ENCODE results near the gene TEX11. TPM values are rescaled to one million over a fixed set of nuclear protein-coding genes. Genes with fewer than 3 reads are reported as not detected.
"Not testable (repeated sequence)": the region's sequence is repeated elsewhere in the genome, so short reads cannot be mapped to it uniquely, and the experiment has no call there.

Gene TEX11
- total RNA-seq, 1 donor from 2014 or later = not detected

GRCh38 chrX:70605352-70605751 is 303.2 kb downstream of the TEX11 start:
- no peak for DNase-seq (ENCODE audit: low read depth in 2 of 2)

- peak in 1 of 2 donors; percentile 47 for DNase-seq (ENCODE audit: low read depth in 2 of 2)
Observed at GRCh38 chrX:70592091-70592490, 316.4 kb downstream of the TEX11 start.

- not testable (repeated sequence) for DNase-seq (ENCODE audit: low read depth in 2 of 2)
Observed at GRCh38 chrX:70587158-70587557, 321.4 kb downstream of the TEX11 start.

GRCh38 chrX:70577442-70577841 is 331.1 kb downstream of the TEX11 start:
- no peak for DNase-seq (ENCODE audit: low read depth in 2 of 2)

GRCh38 chrX:70569922-70570576 is 338.5 kb downstream of the TEX11 start:
- DNase-seq (ENCODE audit: low read depth in 2 of 2) = not testable (repeated sequence)

- no peak for DNase-seq (ENCODE audit: low read depth in 2 of 2)
Observed at GRCh38 chrX:70554948-70555347, 353.6 kb downstream of the TEX11 start.

GRCh38 chrX:70554523-70554922 is 354.0 kb downstream of the TEX11 start:
- DNase-seq (ENCODE audit: low read depth in 2 of 2) = no peak

- DNase-seq (ENCODE audit: low read depth in 2 of 2) = peak; percentile 22 to 31
Observed at GRCh38 chrX:70554081-70554480, 354.4 kb downstream of the TEX11 start.

GRCh38 chrX:70553516-70553915 is 355.0 kb downstream of the TEX11 start:
- DNase-seq (ENCODE audit: low read depth in 2 of 2) = no peak

- no peak for DNase-seq (ENCODE audit: low read depth in 2 of 2)
Observed at GRCh38 chrX:70552130-70552704, 356.3 kb downstream of the TEX11 start.

GRCh38 chrX:70549429-70549828 is 359.1 kb downstream of the TEX11 start:
- no peak for DNase-seq (ENCODE audit: low read depth in 2 of 2)

- peak in 1 of 2 donors; percentile 37 for DNase-seq (ENCODE audit: low read depth in 2 of 2)
Observed at GRCh38 chrX:70535198-70535597, 373.3 kb downstream of the TEX11 start.

- DNase-seq (ENCODE audit: low read depth in 2 of 2) = no peak
Observed at GRCh38 chrX:70527610-70528345, 380.7 kb downstream of the TEX11 start.

GRCh38 chrX:70527053-70527452 is 381.5 kb downstream of the TEX11 start:
- no peak for DNase-seq (ENCODE audit: low read depth in 2 of 2)

GRCh38 chrX:70525733-70526132 is 382.8 kb downstream of the TEX11 start:
- no peak for DNase-seq (ENCODE audit: low read depth in 2 of 2)

- DNase-seq (ENCODE audit: low read depth in 2 of 2) = not testable (repeated sequence)
Observed at GRCh38 chrX:70515692-70516091, 392.8 kb downstream of the TEX11 start.

- not testable (repeated sequence) for DNase-seq (ENCODE audit: low read depth in 2 of 2)
Observed at GRCh38 chrX:70515270-70515669, 393.2 kb downstream of the TEX11 start.

- no peak for DNase-seq (ENCODE audit: low read depth in 2 of 2)
Observed at GRCh38 chrX:70509078-70509477, 399.4 kb downstream of the TEX11 start.

GRCh38 chrX:70508296-70508911 is 400.1 kb downstream of the TEX11 start:
- DNase-seq (ENCODE audit: low read depth in 2 of 2) = peak; percentile 19 to 53

GRCh38 chrX:70505451-70505841 is 403.1 kb downstream of the TEX11 start:
- no peak for DNase-seq (ENCODE audit: low read depth in 2 of 2)

- no peak for DNase-seq (ENCODE audit: low read depth in 2 of 2)
Observed at GRCh38 chrX:70504772-70505450, 403.6 kb downstream of the TEX11 start.

GRCh38 chrX:70500826-70501225 is 407.7 kb downstream of the TEX11 start:
- DNase-seq (ENCODE audit: low read depth in 2 of 2) = no peak
